GM23338 (cell line): ENCODE measurements around the gene IGSF21. TPM values are rescaled to one million over a fixed set of nuclear protein-coding genes. Genes with fewer than 3 reads are reported as not detected.
A peak's percentile ranks its signal among the peaks of the same experiment; 100 is the strongest.

Experiments used
- ATAC-seq: fragments of 200-7000 bp; cut with Tn5 transposase; 3 replicates; pipeline ENCODE4 v1.9.1; 2020
- DNase-seq: peaks from one replicate; pipeline ENCODE4 v3.0.0-alpha.2; 2015; ENCODE audit warnings: low spot score
- H2AFZ ChIP-seq: fragments of 200-600 bp; sonication (generic); 2 replicates; pipeline ENCODE4 v1.8.0; 2016; ENCODE audit warnings: antibody characterized with exemption, mild to moderate bottlenecking, moderate library complexity
- H3F3A ChIP-seq: fragments of 200-600 bp; sonication (generic); replicated peaks from 2 replicates; pipeline ENCODE4 v1.8.0; 2017; ENCODE audit warnings: antibody characterized with exemption, mixed run types, low read depth
- H3K27ac ChIP-seq: fragments of 200-600 bp; sonication (generic); 2 replicates; pipeline ENCODE4 v1.6.1; 2016; ENCODE audit warnings: low read depth
- H3K27me3 ChIP-seq: fragments of 200-600 bp; sonication (generic); 2 replicates; pipeline ENCODE4 v1.8.0; 2016; ENCODE audit warnings: mild to moderate bottlenecking, mixed run types, moderate library complexity; ENCODE audit not compliant: insufficient read depth
- H3K36me3 ChIP-seq: fragments of 200-600 bp; sonication (generic); 2 replicates; pipeline ENCODE4 v1.8.0; 2016; ENCODE audit warnings: mild to moderate bottlenecking; ENCODE audit not compliant: insufficient read depth
- H3K4me1 ChIP-seq: fragments of 200-600 bp; sonication (generic); 2 replicates; pipeline ENCODE4 v1.8.0; 2016; ENCODE audit warnings: mild to moderate bottlenecking, moderate library complexity; ENCODE audit not compliant: insufficient read depth
- H3K4me2 ChIP-seq: fragments of 200-600 bp; sonication (generic); 2 replicates; pipeline ENCODE4 v1.7.1; 2017; ENCODE audit warnings: mixed run types
- H3K4me3 ChIP-seq: fragments of 200-600 bp; sonication (generic); 2 replicates; pipeline ENCODE4 v1.6.1; 2016; ENCODE audit warnings: mixed run types
- H3K79me2 ChIP-seq: fragments of 200-600 bp; sonication (generic); replicated peaks from 2 replicates; pipeline ENCODE4 v1.8.0; 2017; ENCODE audit warnings: mild to moderate bottlenecking; ENCODE audit not compliant: insufficient read depth
- H3K9me2 ChIP-seq: fragments of 200-600 bp; sonication (generic); 2 replicates; pipeline ENCODE4 v1.8.0; 2017; ENCODE audit not compliant: insufficient read depth
- H4K20me1 ChIP-seq: fragments of 200-600 bp; sonication (generic); replicated peaks from 2 replicates; pipeline ENCODE4 v1.8.0; 2017; ENCODE audit warnings: mild to moderate bottlenecking; ENCODE audit not compliant: insufficient read depth
- H3K27ac Mint-ChIP-seq: 2 replicates; pipeline ENCODE4 v1.8.0; 2020; ENCODE audit warnings: inconsistent platforms, mild to moderate bottlenecking, moderate library complexity, mixed read lengths
- H3K27me3 Mint-ChIP-seq: 3 replicates; pipeline ENCODE4 v1.8.0; 2022; ENCODE audit warnings: low read depth, mild to moderate bottlenecking, moderate library complexity, mixed read lengths, inconsistent platforms; ENCODE audit not compliant: insufficient read depth, poor library complexity
- H3K36me3 Mint-ChIP-seq: 3 replicates; pipeline ENCODE4 v1.8.0; 2021; ENCODE audit warnings: low read depth, mild to moderate bottlenecking, inconsistent platforms, moderate library complexity, mixed read lengths
- H3K4me1 Mint-ChIP-seq: 3 replicates; pipeline ENCODE4 v1.8.0; 2020; ENCODE audit warnings: mild to moderate bottlenecking, inconsistent platforms, mixed read lengths
- H3K4me3 Mint-ChIP-seq: 3 replicates; pipeline ENCODE4 v1.8.0; 2021; ENCODE audit warnings: moderate library complexity, mild to moderate bottlenecking, inconsistent platforms, mixed read lengths
- H3K9me3 Mint-ChIP-seq: 3 replicates; pipeline ENCODE4 v1.8.0; 2020; ENCODE audit warnings: moderate library complexity, mild to moderate bottlenecking, inconsistent platforms, mixed read lengths
- CREB1 ChIP-seq: fragments of 250-450 bp; sonication (Bioruptor Pico); IDR thresholded peaks from 2 replicates; pipeline ENCODE4 v1.5.0; 2020; ENCODE audit warnings: low read depth, mild to moderate bottlenecking, moderate library complexity
- STAT1 ChIP-seq: IDR thresholded peaks from one replicate; pipeline ENCODE4 v1.6.1; 2016; ENCODE audit warnings: antibody characterized with exemption; ENCODE audit not compliant: unreplicated experiment
- ZNF114 ChIP-seq: fragments of 250-450 bp; sonication (Bioruptor Pico); IDR thresholded peaks from 2 replicates; pipeline ENCODE4 v1.5.0; 2020; ENCODE audit warnings: mild to moderate bottlenecking, moderate library complexity
- ZNF331 ChIP-seq: fragments of 250-450 bp; sonication (Bioruptor Pico); IDR thresholded peaks from 2 replicates; pipeline ENCODE4 v1.5.0; 2020; ENCODE audit warnings: low read depth, mild to moderate bottlenecking, moderate library complexity
- polyA plus RNA-seq: library from polyadenylated mRNA; unstranded; fragments of >200 nt; fragmentation: Nextera tagmentation; extraction: Ambion mirVana; gene quantifications from 2 replicates; pipeline ENCODE4 v1.2.1, GENCODE V29; 2016
- total RNA-seq: library from RNA; depleted of rRNA; stranded (reverse); fragments of >200 nt; shearing (Covaris generic); gene quantifications from 2 replicates; pipeline ENCODE4 v1.2.3, GENCODE V29; 2014
- TF ChIP-seq, protein P1 (sequence below), 2 experiments: fragments of 200-600 bp in 1 of 2; sonication (generic) in 1 of 2; conservative IDR thresholded peaks; 2 replicates each; pipeline versions ENCODE4 v1.5.1 to v1.6.1; 2016 to 2017; ENCODE audit warnings: antibody characterized with exemption in 2 of 2, low read depth in 2 of 2, mild to moderate bottlenecking in 2 of 2, moderate library complexity in 1 of 2
- TF ChIP-seq, protein P2 (sequence below): IDR thresholded peaks from 2 replicates; pipeline ENCODE4 v1.6.1; 2016; ENCODE audit warnings: antibody characterized with exemption
- TF ChIP-seq, protein P3 (sequence below): fragments of 250-450 bp; sonication (Bioruptor Pico); IDR thresholded peaks from 2 replicates; pipeline ENCODE4 v1.5.0; 2020; ENCODE audit warnings: mild to moderate bottlenecking, moderate library complexity
- TF ChIP-seq, protein P4 (sequence below): IDR thresholded peaks from one replicate; pipeline ENCODE4 v1.6.1; 2018; ENCODE audit warnings: antibody characterized with exemption; ENCODE audit not compliant: unreplicated experiment

Gene IGSF21
- total and polyA plus RNA-seq, 2 experiments from 2014 or later: 15.6 to 15.7 TPM

DNA sequence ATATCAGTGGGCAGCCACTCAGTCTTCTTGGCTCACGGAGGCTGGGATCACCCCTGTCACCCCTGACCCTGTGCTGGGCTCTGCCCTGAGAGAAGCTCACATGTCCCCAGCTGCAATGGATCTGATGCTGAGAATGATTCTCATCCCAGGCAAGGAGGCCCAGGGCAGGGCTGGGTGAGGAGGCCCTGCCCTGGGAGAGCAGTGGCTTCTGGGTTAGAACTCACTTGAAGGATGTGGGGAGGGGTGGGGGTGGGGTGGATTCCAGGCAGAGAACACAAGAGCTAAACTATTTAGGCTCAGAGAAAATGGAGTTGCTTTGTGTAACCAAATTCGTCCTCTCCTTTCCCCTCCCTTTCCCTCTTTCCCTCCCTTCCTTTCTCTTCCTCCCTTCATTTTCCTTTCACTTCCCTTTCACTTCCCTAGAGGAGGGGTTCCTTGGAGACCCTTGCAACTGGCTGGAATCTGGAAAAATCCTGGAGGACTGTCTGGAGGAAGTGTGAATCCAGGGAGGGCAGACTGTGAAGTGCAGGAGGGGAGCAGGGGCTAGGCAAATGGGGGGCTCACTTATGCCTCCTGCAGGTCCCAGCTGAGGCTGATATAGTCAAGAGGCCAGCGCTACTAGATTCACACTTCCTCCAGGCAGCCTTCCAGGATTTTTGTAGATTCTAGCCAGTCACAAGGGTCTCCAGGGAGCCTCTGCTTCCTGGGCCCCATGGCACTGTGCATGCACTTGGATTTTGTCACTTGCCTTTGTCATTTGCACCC lies 47.0 kb downstream of the IGSF21 start (continued):
- TF ChIP-seq, protein P1, sequence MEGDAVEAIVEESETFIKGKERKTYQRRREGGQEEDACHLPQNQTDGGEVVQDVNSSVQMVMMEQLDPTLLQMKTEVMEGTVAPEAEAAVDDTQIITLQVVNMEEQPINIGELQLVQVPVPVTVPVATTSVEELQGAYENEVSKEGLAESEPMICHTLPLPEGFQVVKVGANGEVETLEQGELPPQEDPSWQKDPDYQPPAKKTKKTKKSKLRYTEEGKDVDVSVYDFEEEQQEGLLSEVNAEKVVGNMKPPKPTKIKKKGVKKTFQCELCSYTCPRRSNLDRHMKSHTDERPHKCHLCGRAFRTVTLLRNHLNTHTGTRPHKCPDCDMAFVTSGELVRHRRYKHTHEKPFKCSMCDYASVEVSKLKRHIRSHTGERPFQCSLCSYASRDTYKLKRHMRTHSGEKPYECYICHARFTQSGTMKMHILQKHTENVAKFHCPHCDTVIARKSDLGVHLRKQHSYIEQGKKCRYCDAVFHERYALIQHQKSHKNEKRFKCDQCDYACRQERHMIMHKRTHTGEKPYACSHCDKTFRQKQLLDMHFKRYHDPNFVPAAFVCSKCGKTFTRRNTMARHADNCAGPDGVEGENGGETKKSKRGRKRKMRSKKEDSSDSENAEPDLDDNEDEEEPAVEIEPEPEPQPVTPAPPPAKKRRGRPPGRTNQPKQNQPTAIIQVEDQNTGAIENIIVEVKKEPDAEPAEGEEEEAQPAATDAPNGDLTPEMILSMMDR (conservative IDR thresholded peaks at IDR 0.05; ENCODE audit: low read depth in 2 of 2): peak in 1 of 2 experiments; percentile 21; a peak in 1 of 4 replicates

DNA sequence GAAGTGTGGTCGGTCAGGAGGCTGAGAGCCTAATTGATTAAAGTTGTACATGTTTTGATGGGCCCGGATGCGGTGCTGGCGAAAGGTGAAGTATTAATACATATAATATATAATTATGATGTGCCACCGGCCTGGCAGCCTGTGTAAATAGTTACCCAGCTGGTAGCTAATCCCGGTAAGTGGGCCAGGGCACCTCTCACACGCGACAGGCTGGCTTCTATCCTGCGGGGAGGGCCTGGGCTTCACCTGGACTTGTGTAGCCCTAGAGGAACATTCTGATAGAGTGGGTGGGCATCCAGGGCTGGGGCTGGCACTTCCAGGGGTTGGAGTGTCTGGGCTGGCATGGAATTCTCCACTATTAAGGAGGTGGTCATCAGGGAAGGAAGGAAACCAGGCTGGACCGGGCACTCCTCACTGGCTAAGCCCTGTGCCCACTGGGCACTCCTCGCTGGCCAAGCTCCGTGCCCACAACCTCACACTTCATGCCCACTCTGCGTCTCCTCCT lies 48.3 kb downstream of the IGSF21 start:
- Histone ChIP-seq H2AFZ (no peak overlapping the region), H3K4me2 (no peak overlapping the region), H3K36me3 (no peaks in the 10 kb centered on the region), H3K4me1 (peaks cover 3% of the 10 kb centered on the region; the same call in 1 of the 2 replicates), H3K27me3 (no peaks in the 10 kb centered on the region), H3F3A (no peaks in the 10 kb centered on the region), H4K20me1 (no peaks in the 10 kb centered on the region), H3K79me2 (no peaks in the 10 kb centered on the region), H3K9me2 (no peaks in the 10 kb centered on the region), H3K27ac (no peak overlapping the region), H3K4me3 (no peak overlapping the region)
- ATAC-seq (no peak), DNase-seq (no peak)
- Mint-ChIP-seq H3K27ac (no peak overlapping the region), H3K27me3 (peaks cover 7% of the 10 kb centered on the region), H3K4me1 (peaks cover 16% of the 10 kb centered on the region), H3K9me3 (no peaks in the 10 kb centered on the region), H3K36me3 (no peaks in the 10 kb centered on the region; the same call in 2 of the 3 replicates), H3K4me3 (no peak overlapping the region)
- TF ChIP-seq ZNF114 (CRISPR knock-in tag) (no peak), CREB1 (CRISPR knock-in tag) (no peak), STAT1 (no peak), ZNF331 (CRISPR knock-in tag) (no peak)
- TF ChIP-seq, protein P1 (conservative IDR thresholded peaks at IDR 0.05; ENCODE audit: low read depth in 2 of 2): no peak
- TF ChIP-seq, protein P2, sequence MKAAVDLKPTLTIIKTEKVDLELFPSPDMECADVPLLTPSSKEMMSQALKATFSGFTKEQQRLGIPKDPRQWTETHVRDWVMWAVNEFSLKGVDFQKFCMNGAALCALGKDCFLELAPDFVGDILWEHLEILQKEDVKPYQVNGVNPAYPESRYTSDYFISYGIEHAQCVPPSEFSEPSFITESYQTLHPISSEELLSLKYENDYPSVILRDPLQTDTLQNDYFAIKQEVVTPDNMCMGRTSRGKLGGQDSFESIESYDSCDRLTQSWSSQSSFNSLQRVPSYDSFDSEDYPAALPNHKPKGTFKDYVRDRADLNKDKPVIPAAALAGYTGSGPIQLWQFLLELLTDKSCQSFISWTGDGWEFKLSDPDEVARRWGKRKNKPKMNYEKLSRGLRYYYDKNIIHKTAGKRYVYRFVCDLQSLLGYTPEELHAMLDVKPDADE: no peak
- TF ChIP-seq, protein P3, sequence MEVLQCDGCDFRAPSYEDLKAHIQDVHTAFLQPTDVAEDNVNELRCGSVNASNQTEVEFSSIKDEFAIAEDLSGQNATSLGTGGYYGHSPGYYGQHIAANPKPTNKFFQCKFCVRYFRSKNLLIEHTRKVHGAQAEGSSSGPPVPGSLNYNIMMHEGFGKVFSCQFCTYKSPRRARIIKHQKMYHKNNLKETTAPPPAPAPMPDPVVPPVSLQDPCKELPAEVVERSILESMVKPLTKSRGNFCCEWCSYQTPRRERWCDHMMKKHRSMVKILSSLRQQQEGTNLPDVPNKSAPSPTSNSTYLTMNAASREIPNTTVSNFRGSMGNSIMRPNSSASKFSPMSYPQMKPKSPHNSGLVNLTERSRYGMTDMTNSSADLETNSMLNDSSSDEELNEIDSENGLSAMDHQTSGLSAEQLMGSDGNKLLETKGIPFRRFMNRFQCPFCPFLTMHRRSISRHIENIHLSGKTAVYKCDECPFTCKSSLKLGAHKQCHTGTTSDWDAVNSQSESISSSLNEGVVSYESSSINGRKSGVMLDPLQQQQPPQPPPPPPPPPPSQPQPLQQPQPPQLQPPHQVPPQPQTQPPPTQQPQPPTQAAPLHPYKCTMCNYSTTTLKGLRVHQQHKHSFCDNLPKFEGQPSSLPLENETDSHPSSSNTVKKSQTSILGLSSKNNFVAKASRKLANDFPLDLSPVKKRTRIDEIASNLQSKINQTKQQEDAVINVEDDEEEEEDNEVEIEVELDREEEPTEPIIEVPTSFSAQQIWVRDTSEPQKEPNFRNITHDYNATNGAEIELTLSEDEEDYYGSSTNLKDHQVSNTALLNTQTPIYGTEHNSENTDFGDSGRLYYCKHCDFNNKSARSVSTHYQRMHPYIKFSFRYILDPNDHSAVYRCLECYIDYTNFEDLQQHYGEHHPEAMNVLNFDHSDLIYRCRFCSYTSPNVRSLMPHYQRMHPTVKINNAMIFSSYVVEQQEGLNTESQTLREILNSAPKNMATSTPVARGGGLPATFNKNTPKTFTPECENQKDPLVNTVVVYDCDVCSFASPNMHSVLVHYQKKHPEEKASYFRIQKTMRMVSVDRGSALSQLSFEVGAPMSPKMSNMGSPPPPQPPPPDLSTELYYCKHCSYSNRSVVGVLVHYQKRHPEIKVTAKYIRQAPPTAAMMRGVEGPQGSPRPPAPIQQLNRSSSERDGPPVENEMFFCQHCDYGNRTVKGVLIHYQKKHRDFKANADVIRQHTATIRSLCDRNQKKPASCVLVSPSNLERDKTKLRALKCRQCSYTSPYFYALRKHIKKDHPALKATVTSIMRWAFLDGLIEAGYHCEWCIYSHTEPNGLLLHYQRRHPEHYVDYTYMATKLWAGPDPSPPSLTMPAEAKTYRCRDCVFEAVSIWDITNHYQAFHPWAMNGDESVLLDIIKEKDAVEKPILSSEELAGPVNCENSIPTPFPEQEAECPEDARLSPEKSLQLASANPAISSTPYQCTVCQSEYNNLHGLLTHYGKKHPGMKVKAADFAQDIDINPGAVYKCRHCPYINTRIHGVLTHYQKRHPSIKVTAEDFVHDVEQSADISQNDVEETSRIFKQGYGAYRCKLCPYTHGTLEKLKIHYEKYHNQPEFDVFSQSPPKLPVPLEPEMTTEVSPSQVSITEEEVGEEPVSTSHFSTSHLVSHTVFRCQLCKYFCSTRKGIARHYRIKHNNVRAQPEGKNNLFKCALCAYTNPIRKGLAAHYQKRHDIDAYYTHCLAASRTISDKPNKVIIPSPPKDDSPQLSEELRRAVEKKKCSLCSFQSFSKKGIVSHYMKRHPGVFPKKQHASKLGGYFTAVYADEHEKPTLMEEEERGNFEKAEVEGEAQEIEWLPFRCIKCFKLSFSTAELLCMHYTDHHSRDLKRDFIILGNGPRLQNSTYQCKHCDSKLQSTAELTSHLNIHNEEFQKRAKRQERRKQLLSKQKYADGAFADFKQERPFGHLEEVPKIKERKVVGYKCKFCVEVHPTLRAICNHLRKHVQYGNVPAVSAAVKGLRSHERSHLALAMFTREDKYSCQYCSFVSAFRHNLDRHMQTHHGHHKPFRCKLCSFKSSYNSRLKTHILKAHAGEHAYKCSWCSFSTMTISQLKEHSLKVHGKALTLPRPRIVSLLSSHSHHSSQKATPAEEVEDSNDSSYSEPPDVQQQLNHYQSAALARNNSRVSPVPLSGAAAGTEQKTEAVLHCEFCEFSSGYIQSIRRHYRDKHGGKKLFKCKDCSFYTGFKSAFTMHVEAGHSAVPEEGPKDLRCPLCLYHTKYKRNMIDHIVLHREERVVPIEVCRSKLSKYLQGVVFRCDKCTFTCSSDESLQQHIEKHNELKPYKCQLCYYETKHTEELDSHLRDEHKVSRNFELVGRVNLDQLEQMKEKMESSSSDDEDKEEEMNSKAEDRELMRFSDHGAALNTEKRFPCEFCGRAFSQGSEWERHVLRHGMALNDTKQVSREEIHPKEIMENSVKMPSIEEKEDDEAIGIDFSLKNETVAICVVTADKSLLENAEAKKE (CRISPR knock-in tag): no peak
- TF ChIP-seq, protein P4, sequence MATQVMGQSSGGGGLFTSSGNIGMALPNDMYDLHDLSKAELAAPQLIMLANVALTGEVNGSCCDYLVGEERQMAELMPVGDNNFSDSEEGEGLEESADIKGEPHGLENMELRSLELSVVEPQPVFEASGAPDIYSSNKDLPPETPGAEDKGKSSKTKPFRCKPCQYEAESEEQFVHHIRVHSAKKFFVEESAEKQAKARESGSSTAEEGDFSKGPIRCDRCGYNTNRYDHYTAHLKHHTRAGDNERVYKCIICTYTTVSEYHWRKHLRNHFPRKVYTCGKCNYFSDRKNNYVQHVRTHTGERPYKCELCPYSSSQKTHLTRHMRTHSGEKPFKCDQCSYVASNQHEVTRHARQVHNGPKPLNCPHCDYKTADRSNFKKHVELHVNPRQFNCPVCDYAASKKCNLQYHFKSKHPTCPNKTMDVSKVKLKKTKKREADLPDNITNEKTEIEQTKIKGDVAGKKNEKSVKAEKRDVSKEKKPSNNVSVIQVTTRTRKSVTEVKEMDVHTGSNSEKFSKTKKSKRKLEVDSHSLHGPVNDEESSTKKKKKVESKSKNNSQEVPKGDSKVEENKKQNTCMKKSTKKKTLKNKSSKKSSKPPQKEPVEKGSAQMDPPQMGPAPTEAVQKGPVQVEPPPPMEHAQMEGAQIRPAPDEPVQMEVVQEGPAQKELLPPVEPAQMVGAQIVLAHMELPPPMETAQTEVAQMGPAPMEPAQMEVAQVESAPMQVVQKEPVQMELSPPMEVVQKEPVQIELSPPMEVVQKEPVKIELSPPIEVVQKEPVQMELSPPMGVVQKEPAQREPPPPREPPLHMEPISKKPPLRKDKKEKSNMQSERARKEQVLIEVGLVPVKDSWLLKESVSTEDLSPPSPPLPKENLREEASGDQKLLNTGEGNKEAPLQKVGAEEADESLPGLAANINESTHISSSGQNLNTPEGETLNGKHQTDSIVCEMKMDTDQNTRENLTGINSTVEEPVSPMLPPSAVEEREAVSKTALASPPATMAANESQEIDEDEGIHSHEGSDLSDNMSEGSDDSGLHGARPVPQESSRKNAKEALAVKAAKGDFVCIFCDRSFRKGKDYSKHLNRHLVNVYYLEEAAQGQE: no peak
